Smooth muscle cell of the brain vasculature (primary cell): Measurements from ENCODE around the gene PLEKHB1.

ENCODE experiments used
- DNase-seq: peaks from one replicate; pipeline ENCODE4 v3.0.0-alpha.2; 2012; ENCODE audit warnings: low read depth, low spot score

The PLEKHB1 gene

DNA sequence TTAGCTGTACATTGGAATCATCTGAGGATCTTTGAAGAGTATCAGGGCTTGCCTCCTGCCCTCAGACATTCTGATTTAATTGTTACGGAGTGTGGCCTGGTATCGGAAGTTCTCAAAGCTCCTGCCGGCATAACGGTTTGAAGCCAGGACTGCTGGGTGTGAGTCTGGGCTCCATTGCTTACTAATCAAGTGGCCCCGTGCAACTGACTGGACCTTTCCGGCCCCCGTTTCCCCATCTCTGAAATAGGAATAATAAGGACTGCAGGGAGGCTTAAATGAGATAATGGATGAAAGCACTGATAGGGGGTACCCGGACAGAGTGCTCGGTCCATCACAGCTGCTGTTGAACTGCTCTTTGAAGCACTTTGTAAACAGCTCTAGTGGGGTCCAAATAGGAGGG lies 1.7 kb downstream of the PLEKHB1 start:
- no peak for DNase-seq

DNA sequence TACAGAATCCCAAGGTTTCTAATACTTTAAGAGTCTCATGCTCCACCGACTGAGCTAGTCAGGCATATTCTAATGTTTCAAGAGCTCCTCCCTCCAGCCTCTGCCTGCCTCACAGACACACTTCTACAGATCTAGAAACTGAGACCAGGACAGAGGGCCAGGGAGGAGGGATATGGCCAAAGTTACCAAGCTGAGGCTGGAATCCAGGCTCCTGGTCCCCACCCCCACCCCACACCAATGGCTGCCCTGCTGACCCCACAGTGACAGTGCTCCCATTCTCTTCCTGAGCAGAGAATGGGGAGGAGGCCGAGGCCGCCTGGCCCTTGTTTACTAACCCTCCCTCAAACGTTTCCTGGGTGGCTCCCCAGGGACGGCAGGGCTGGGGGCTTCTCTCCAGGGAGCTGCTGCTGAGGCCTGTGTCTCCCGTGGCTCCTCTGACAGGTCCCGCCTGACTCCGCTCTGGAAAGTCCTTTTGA lies 2.2 kb downstream of the PLEKHB1 start:
- DNase-seq = no peak

DNA sequence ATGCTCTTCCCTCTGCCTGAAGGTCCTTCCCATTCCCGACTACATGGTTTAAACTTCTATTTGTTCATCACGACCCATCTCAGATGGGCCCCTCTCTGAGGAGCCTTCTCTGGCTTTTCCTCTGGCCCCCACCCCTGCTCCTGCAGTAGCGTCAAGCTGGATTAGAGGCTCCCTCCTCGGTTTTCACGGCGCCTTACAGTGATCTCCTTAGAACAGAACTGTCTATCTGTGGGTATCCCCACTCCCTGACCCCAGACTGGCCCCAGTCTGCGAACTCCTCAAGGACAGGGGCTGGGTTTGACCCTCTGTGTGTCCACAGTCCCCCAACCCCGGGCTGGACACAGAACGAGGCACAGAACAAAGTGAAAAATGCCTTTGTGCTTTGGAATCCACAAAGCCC lies 2.8 kb downstream of the PLEKHB1 start:
- DNase-seq = no peak

DNA sequence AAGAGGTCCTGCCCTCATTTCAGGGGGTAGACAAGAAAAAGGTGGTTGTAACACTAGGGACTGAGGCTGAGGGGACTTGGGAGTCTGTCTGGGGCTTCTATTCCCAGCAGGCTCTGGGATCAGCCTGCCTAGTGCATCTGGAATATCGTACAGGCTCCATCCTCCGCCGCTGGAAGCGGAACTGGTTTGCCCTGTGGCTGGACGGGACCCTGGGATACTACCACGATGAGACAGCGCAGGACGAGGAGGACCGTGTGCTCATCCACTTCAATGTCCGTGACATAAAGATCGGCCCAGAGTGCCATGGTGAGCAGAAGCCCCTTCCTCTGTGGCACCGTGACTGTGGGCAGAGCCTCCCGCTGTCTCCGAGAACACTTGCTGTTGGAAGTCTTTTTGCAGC lies 4.0 kb downstream of the PLEKHB1 start:
- no peak for DNase-seq

DNA sequence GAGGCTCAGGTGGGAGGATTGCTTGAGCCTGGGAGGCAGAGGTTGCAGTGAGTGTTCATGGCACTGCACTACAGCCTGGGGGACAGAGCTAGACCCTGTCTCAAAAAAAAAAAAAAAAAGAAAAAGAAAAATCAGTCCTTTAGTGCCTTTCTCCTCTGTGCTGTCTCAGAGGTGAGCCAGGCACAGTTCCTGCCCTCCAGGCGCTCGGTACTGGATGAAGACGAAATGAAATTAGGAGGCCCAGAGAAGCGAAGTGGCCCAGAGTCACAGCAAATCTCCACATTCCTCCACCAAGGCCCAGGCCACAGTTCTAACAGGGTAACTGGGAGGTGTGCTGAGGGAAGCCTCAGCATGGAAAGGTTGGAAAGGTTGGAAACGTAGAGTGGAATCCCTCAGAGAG lies 4.9 kb downstream of the PLEKHB1 start:
- no peak for DNase-seq

- no peak for DNase-seq
Measured at GRCh38 chr11:73651661-73652045, 5.3 kb downstream of the PLEKHB1 start.

GRCh38 chr11:73652046-73652730 lies 5.8 kb downstream of the PLEKHB1 start:
- DNase-seq = no peak

DNA sequence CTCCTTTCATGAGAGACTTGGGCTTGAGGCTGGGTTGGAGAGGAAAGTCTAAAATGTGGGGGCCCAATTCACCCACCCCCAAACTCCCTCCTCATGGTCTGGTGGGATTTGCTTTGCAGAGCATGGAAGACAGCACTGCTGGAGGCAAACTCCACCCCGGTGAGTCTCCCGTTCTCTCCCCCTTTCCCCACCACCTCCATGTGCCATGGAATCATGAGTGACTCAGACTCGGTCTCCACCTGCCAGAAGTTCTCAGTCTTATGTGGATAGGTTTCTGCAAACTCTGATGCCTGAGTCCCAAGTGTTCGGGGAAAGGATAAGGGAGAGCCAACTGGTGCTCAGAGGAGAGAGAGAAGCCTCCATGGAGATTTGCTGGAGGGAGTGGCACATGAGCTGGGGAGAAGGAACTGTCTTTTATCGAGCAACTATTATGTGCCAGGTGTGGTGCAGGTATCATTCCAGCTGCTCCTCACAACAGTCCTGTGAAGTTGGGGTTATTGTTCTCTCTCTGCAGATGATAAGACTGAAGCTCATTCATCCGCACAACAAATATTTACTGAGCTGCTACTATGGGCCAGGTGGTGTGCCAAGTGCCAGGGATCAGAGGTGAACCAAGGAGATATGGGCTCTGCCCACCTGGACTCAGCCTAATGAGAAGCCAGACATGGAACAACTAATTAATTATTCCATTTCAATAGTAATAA lies 6.6 kb downstream of the PLEKHB1 start:
- DNase-seq = no peak

- DNase-seq = no peak
Measured at GRCh38 chr11:73653996-73654395, 7.6 kb downstream of the PLEKHB1 start.

DNA sequence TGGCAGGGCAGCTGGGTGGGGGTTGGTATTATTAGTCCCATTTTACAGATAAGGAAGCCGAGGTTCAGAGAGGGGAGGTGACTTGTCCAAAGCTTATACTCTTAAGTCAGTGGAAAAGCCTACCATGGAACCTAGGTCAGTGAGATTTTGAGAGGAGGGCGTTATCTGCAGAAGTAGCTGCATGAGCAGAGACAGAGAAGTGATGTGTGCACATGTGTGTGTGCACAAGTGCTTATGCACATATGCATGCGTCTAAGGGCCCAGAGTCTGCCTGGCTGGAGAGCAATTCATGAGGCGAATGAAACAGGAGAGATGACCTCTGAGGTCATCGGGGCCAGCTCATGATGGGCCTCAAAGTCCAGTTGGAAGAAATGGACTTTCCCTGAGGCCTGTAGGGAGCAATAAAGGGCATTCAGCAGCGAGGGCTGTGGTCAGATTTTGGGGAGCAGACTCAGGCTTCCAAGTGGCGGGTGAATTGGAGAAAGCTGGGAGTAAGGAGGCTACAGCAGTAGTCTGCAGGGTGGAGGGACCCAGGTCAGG lies 8.2 kb downstream of the PLEKHB1 start:
- no peak for DNase-seq

DNA sequence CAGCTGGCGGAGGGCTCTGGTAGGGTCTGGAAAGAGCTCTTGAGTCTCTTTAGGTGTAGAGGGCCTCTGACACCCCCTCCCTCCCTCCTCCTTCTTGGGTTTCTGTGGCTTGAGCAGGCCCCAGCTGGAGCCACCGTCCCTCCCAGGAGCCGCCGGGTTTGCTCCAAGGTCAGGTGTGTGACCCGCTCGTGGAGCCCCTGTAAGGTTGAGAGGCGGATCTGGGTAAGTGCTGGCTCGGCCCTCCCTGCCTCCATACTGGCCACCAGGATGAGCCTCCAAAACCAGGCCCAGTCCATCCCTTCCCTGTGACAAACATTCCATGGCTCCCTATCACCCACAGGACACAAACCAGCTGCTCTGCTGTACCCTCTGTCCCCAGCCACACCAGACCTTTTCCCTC lies 9.3 kb downstream of the PLEKHB1 start:
- no peak for DNase-seq

- no peak for DNase-seq
Measured at GRCh38 chr11:73656985-73657384, 10.6 kb downstream of the PLEKHB1 start.

DNA sequence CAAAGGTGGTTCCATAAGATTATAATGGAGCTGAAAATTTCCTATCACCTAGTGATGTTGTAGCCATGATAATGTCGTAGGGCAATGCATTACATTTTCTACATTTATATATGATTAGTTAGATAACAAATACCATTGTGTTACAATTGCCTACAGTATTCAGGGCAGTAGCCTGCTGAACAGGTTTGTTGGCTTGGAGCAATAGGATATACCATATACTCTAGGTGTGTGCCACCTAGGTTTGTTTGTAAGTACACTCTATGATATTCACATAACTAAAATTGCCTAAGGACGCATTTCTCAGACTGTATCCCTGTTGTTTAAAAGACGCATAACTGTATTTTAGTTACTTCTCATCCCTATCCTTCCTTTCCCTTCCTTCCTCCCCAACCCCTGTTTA lies 13.6 kb downstream of the PLEKHB1 start:
- DNase-seq = no peak

DNA sequence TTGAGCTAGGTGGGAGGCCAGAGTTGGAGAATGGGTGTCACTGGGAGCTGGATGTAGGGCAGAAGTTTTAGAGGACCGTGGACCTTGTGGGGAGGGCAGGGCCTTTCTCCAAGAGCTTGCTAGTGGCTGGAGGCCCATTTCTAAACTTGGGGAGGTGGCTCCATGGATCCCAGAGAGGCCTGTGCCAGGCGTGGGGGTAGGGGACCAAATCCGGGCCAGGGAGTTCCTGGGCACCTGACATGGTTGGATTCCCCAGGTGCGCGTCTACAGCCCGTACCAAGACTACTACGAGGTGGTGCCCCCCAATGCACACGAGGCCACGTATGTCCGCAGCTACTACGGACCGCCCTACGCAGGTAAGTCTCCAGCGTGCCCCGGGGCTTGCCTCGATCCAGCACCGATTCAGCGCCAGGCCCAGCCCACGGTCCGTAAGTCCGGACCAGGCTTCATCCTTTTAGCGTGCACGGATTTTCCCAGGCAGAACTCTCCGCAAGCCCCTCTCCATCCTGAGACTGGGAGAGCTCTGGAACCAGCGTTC lies 14.2 kb downstream of the PLEKHB1 start:
- DNase-seq = no peak

GRCh38 chr11:73661035-73661628 lies 14.8 kb downstream of the PLEKHB1 start:
- peak; percentile 69 for DNase-seq

GRCh38 chr11:73662445-73663157 lies 16.2 kb downstream of the PLEKHB1 start:
- no peak for DNase-seq

DNA sequence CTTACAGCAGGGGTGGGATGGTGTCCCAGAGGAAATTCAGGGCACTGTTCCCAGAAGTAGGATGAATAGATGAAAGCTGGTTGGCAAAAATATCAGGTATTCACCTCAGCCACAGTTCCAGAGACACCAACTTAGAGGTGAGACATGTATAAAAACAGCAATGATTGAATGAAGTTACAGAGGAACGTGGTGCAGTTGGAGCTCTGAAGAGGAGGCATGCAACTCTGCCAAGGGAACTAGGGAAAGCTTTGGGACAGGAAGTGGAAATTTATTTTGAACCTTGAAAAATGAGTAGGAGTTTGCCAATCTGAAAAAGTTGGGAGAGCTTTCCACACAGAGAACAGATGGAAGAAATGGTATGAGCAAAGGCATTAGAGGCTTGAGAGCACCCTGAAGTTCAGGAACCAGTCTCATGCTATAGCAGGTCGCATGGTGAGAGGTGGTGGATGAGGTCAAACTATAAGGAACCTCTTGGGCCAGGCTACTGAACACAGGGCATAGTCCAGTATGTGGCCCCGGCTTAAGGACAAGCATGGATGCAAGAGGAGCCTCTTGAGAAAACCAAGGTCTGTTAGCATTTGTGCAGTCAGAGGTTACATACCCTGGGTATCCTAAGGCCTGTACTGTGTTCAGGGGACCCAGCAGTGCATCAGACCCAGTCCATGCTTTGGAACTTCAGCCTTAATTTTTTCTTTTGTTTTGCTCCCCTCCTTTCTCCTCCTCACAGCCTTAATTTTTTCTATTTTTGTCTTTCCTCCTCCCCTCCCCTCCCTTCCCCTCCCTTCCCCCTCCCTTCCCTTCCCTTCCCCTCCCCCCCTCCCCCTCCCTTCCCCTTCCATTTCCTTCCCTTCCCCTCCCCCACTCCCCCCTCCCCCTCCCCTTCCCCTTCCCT lies 17.5 kb downstream of the PLEKHB1 start:
- DNase-seq = no peak

- DNase-seq = no peak
Measured at GRCh38 chr11:73664877-73665276, 18.5 kb downstream of the PLEKHB1 start.

- DNase-seq = no peak
Measured at GRCh38 chr11:73667891-73668290, 21.5 kb downstream of the PLEKHB1 start.

GRCh38 chr11:73670808-73671207 lies 24.4 kb downstream of the PLEKHB1 start:
- DNase-seq = no peak

DNA sequence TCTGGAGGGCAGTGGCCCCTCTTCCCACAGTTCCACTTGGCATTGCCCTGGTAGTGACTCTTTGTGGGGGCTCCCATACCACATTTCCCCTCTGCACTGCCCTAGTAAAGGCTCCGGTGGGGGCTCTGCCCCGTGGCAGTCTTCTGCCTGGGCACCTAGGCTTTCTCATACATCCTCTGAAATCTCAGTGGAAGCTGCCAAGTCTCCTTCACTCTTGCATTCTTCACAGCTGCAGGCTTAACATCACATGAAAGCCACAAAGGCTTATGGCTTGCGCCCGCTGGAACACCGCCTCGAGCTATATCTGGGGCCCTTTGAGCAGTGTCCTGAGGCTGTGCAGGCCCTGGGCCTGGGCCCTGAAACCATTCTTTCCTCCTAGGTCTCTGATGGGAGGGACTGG lies 25.3 kb downstream of the PLEKHB1 start:
- no peak for DNase-seq
